NCI-H2107 (cell line): ENCODE measurements around the gene CLCN3.
"Not testable (repeated sequence)": the region's sequence is repeated elsewhere in the genome, so short reads cannot be mapped to it uniquely, and the experiment has no call there.

Experiments used
- DNase-seq: peaks from one replicate; lab custom pipeline; 2025; lab: John Stamatoyannopoulos, UW

CLCN3 gene

GRCh38 chr4:169618286-169618685 is 2.1 kb upstream of the CLCN3 start:
- no peak for DNase-seq

DNA sequence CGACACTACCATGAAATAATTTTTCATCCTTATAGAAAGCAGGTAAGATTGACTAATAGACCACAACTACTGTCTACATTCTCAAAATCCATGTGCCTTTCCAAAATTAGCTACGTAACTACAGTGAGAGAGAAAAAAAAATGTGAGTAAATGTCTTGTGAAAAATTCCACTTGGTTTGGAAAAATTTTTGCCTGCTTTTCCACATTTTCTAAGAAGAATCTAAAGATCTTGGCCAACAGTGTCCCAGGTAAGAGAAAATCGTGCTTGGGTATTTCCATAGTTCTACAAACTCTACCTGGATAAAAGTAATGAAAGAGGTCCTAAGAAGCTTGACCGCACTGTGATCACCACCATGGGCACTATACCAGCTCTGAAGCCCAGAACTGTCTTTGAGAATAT is 1.4 kb upstream of the CLCN3 start:
- no peak for DNase-seq

- no peak for DNase-seq
These were observed 840 bp upstream of the CLCN3 start for GRCh38 chr4:169619518-169619957.

DNA sequence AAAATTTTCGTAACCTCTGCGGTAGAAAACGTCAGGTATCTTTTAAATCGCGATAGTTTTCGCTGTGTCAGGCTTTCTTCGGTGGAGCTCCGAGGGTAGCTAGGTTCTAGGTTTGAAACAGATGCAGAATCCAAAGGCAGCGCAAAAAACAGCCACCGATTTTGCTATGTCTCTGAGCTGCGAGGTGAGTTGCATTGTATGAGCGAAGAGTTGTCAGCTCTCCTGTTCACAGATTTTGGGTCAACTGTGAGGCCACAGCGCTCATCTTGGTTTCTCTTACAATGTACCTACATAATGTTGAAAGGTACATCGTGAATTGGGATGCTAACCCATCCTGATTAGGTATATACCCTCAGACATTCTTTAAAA is 486 bp downstream of the CLCN3 start:
- no peak for DNase-seq

- DNase-seq, result no peak
These were observed 1.5 kb downstream of the CLCN3 start for GRCh38 chr4:169621731-169622492.

DNA sequence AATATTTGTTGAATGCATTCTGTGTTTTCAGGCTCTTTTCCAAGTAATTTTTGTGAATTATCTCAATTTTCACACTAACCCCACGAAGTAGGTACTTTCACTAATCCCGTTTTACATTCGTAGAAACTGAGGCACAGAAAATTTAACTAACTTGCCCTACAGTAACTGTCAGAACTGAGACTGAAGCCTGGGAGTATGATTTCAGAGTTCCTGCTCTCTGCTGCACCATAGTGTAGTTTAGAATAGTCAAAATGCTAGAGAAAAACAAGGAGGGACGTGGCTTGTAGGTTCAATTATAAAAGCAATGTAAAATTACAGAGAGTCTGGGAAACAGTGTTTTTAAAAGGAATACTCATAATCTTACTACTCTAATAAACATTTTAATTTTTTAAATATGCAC is 2.2 kb downstream of the CLCN3 start:
- no peak for DNase-seq

DNA sequence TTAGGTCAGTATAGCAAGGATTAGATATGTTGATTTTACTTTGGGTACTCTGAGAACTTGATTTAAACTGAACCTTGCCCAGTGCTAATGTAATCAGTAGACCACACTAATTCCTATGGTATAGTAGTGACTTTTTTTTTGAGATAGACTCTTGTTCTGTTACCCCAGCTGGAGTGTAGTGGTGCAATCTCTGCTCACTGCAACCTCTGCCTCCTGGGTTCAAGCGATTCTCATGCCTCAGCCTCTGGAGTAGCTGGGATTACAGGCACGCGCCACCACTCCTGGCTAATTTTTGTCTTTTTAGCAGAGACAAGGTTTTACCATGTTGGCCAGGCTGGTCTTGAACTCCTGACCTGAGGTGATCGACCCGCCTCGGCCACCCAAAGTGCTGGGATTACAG is 3.6 kb downstream of the CLCN3 start:
- DNase-seq, result not testable (repeated sequence)

- no peak for DNase-seq
These were observed 5.5 kb downstream of the CLCN3 start for GRCh38 chr4:169625886-169626285.

GRCh38 chr4:169626331-169627282 is 6.2 kb downstream of the CLCN3 start:
- no peak for DNase-seq

DNA sequence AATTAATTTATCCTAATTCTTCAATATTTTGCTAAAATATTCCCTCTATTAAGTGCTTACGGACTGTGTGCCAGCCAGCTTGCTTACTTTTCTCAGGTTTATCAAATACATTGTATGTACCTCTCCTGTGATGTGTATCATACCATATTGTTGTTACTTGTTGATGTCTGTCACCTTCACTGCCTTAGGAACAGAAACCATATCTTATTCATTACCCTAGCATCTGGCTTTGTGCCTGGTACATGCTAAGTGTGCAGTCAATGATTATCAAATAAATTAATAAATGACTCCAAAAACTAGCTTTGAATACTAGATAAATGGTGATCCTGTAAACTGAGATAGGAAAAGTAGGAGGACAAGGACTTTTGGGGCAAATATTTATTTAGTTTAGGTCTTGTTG is 6.9 kb downstream of the CLCN3 start:
- DNase-seq, result no peak

GRCh38 chr4:169628579-169628978 is 8.2 kb downstream of the CLCN3 start:
- no peak for DNase-seq

DNA sequence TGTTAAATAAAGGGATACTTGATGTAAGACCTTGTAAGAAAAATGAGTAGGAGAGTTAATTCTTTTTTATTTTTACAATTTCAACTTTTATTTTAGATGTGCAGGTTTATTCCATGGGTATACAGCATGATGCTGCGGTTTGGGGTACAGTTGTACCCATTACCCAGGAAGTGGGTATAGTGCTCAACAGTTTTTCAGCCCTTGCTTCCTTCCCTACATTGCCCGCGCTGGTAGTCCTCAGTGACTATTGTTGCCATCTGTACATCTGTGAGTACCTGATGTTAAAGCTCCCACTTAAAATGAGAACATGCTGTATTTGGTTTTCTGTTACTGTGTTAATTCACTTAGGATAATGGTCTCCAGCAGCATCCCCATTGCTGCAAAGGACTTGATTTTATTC is 9.7 kb downstream of the CLCN3 start:
- DNase-seq, result no peak

DNA sequence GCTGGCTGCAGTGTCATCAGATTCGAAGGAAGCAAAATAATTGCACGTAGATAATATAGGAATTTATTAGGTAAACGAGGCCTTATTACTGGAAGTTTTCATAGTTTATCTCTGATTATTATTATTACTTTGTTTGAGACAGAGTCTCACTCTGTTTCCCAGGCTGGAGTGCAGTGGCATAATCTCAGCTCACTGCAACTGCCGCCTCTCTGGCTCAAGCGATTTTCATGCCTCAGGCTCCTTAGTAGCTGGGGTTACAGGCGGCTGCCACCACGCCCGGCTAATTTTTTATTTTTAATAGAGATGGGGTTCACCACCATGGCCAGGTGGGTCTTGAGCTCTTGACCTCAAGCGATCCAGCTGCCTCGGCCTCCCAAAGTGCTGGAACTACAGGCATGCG is 12.5 kb downstream of the CLCN3 start:
- no peak for DNase-seq

DNA sequence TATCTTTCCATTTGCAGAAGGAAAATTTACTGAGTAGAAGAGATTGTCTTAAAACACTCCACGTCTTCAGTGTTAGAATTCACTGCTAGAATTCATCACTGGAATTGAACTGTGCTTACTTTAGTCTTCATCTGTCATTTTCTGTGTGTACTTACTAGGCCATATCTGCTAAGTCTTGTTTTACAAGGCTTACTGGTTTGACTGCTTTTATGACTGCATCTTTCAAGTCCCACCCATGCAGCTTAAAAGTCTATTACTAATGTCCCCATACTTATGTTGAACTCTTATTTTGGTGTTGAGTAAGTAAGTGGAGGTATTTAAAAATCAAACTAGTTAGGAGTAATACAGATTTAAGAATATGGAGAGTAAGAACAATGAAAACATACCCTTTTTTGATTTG is 14.6 kb downstream of the CLCN3 start:
- no peak for DNase-seq

- no peak for DNase-seq
These were observed 20.0 kb downstream of the CLCN3 start for GRCh38 chr4:169640261-169640870.

DNA sequence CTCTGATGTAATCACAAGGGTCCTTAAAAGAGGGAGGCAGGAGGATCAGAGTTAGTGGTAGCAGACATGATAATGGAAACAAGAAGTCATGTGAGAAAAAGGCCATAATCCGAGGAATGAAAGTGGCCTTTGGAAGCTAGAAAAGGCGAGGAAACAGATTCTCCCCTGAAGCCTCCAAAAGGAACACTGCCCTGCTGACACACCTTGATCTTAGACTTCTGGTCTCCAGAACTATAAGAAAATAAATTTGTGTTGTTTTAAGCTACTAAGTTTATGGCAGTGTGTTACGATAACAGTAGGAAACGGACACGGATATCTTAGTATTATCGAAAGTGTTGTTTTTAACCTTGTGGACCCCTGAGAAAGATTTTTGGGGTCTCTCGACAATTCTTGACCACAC is 24.4 kb downstream of the CLCN3 start:
- no peak for DNase-seq

DNA sequence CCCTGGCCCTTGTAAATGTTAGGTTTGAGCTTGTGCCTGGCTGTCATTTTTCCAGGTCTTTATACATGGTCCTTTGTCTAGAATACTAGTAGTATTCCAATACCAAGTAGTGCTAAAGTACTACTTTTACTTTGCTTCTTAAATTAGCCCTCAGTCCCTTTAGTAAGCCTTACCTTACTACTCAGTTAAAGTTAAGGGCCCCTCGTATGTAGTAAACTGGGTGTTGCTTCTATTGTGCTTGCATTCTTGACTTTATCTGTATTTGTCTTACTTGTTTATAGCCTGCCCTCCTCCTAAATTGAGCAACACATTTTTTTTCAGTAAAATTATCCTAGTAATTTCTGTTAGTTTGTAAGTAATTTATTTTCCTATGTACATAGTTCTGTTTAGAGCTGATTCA is 25.2 kb downstream of the CLCN3 start:
- no peak for DNase-seq

DNA sequence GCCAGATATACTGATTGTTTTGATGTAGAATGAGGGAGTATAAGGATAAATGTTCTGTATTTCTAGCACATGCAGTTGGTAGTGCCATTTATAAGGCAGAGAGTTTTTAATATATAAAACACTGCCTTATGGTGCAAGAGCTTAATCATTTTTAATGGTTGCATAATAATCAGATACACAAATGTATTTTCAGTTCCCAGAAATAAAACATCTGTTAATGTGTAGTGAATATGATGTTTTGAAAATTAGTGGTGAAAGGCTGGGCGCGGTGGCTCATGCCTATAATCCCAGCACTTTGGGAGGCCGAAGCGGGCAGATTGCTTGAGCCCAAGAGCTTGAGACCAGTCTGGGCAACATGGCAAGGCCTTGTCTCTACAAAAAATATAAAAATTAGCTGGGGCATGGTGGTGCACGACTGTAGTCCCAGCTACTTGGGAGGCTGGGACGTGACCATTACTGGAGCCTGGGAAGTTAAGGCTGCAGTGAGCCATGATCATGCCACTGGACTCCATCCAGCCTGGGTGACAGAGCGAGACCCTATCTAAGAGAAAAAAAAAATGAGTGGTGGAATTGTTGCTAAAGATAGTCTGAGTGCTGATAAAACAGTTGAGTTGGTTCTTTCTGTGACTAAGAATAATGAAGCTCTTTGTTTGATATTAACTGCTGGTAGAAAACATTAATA is 29.3 kb downstream of the CLCN3 start:
- DNase-seq, result no peak

GRCh38 chr4:169650227-169650936 is 30.0 kb downstream of the CLCN3 start:
- DNase-seq, result no peak

- DNase-seq, result no peak
These were observed 32.2 kb downstream of the CLCN3 start for GRCh38 chr4:169652535-169652934.

GRCh38 chr4:169655401-169655800 is 35.0 kb downstream of the CLCN3 start:
- DNase-seq, result no peak
